GM21717 (cell line): Measurements from ENCODE around the gene STK39.

Source experiments
- ATAC-seq: cut with Tn5 transposase; IDR thresholded peaks from one replicate; pipeline ENCODE4 v1.9.1; 2021; ENCODE audit warnings: mild to moderate bottlenecking, moderate library complexity; ENCODE audit not compliant: unreplicated experiment

STK39 gene

GRCh38 chr2:167941604-167942003 is 305.8 kb downstream of the STK39 start:
- ATAC-seq: no peak

- ATAC-seq: no peak
Measured at GRCh38 chr2:167940734-167941507, 306.5 kb downstream of the STK39 start.

- ATAC-seq: no peak
Measured at GRCh38 chr2:167940346-167940725, 307.1 kb downstream of the STK39 start.

- ATAC-seq: no peak
Measured at GRCh38 chr2:167939514-167940345, 307.7 kb downstream of the STK39 start.

GRCh38 chr2:167937403-167937802 is 310.0 kb downstream of the STK39 start:
- no peak for ATAC-seq

GRCh38 chr2:167935803-167936110 is 311.6 kb downstream of the STK39 start:
- no peak for ATAC-seq

GRCh38 chr2:167933097-167933814 is 314.1 kb downstream of the STK39 start:
- ATAC-seq: no peak

- no peak for ATAC-seq
Measured at GRCh38 chr2:167932123-167932693, 315.2 kb downstream of the STK39 start.

- no peak for ATAC-seq
Measured at GRCh38 chr2:167929484-167929883, 317.9 kb downstream of the STK39 start.

GRCh38 chr2:167928434-167928833 is 319.0 kb downstream of the STK39 start:
- no peak for ATAC-seq

- ATAC-seq: no peak
Measured at GRCh38 chr2:167925758-167926157, 321.6 kb downstream of the STK39 start.

- ATAC-seq: no peak
Measured at GRCh38 chr2:167924556-167924955, 322.8 kb downstream of the STK39 start.

GRCh38 chr2:167916756-167917155 is 330.6 kb downstream of the STK39 start:
- ATAC-seq: no peak

- no peak for ATAC-seq
Measured at GRCh38 chr2:167914969-167915368, 332.4 kb downstream of the STK39 start.

GRCh38 chr2:167908786-167909185 is 338.6 kb downstream of the STK39 start:
- ATAC-seq: no peak

GRCh38 chr2:167905668-167906067 is 341.7 kb downstream of the STK39 start:
- no peak for ATAC-seq
